Activated CD8-positive, alpha-beta memory T cell treated with anti-CD3 and anti-CD28 coated beads for 1 hour (primary cell): ENCODE measurements around the gene AMIGO1.

ENCODE experiments used
- DNase-seq, 2 donors: peaks; one replicate each; pipeline ENCODE4 v3.0.0-alpha.2; 2020; ENCODE audit warnings: low read depth in 1 of 2; ENCODE audit errors: extremely low read depth in 1 of 2

The AMIGO1 gene

GRCh38 chr1:109534307-109534858 lies 24.9 kb upstream of the AMIGO1 start:
- DNase-seq = no peak

- DNase-seq = peak; percentile 83 to 84
These were observed 23.0 kb upstream of the AMIGO1 start for GRCh38 chr1:109532365-109533136.

GRCh38 chr1:109531826-109532364 lies 22.4 kb upstream of the AMIGO1 start:
- DNase-seq = no peak

- DNase-seq = no peak
These were observed 21.9 kb upstream of the AMIGO1 start for GRCh38 chr1:109531380-109531779.

GRCh38 chr1:109530457-109531087 lies 21.0 kb upstream of the AMIGO1 start:
- no peak for DNase-seq

- DNase-seq = no peak
These were observed 20.4 kb upstream of the AMIGO1 start for GRCh38 chr1:109529881-109530456.

GRCh38 chr1:109528712-109529111 lies 19.2 kb upstream of the AMIGO1 start:
- DNase-seq = no peak

GRCh38 chr1:109527846-109528695 lies 18.5 kb upstream of the AMIGO1 start:
- no peak for DNase-seq

GRCh38 chr1:109527098-109527811 lies 17.7 kb upstream of the AMIGO1 start:
- no peak for DNase-seq

GRCh38 chr1:109523706-109524105 lies 14.2 kb upstream of the AMIGO1 start:
- DNase-seq = no peak

- no peak for DNase-seq
These were observed 12.5 kb upstream of the AMIGO1 start for GRCh38 chr1:109522026-109522425.

GRCh38 chr1:109521002-109521951 lies 11.8 kb upstream of the AMIGO1 start:
- DNase-seq = no peak

- no peak for DNase-seq
These were observed 7.8 kb upstream of the AMIGO1 start for GRCh38 chr1:109517337-109517736.

- no peak for DNase-seq
These were observed 7.3 kb upstream of the AMIGO1 start for GRCh38 chr1:109516872-109517271.

- no peak for DNase-seq
These were observed 5.3 kb upstream of the AMIGO1 start for GRCh38 chr1:109514846-109515245.

- DNase-seq = no peak
These were observed 3.7 kb upstream of the AMIGO1 start for GRCh38 chr1:109513110-109513710.

- no peak for DNase-seq
These were observed 703 bp downstream of the AMIGO1 start for GRCh38 chr1:109508873-109509175.

- DNase-seq = no peak
These were observed 1.3 kb downstream of the AMIGO1 start for GRCh38 chr1:109508001-109508872.
